CD14-positive monocyte (primary cell): ENCODE results near the gene GLYATL1. TPM values are rescaled to one million over a fixed set of nuclear protein-coding genes. Genes with fewer than 3 reads are reported as not detected.

Experiments used
- DNase-seq, 3 donors: peaks; one replicate each; pipeline ENCODE4 v3.0.0-alpha.2; 2011 to 2022
- H2AFZ ChIP-seq: 2 replicates; pipeline ENCODE4 v1.6.0; 2012; ENCODE audit warnings: mild to moderate bottlenecking, low read depth, low read length, inconsistent platforms; ENCODE audit not compliant: insufficient read depth, poor library complexity, severe bottlenecking
- H3K27ac ChIP-seq, 2 donors: 1 replicate in 1 of 2; 2 replicates in 1 of 2; pipeline ENCODE4 v1.5.1; 2012 to 2013; ENCODE audit warnings: low read length in 2 of 2, control low read depth in 1 of 2, inconsistent platforms in 1 of 2, low read depth in 1 of 2, mild to moderate bottlenecking in 1 of 2
- H3K27me3 ChIP-seq, 2 donors: one replicate each; pipeline versions ENCODE4 v1.6.0 to v1.6.1; 2011 to 2013; ENCODE audit warnings: low read length in 2 of 2; ENCODE audit not compliant: control insufficient read depth in 2 of 2, insufficient read depth in 2 of 2
- H3K36me3 ChIP-seq, 2 donors: replicated peaks in 1 of 2; 1 replicate in 1 of 2; 2 replicates in 1 of 2; pipeline versions ENCODE4 v1.5.1 to v1.6.1; 2012 to 2013; ENCODE audit warnings: low read length in 2 of 2, control low read depth in 1 of 2, inconsistent platforms in 1 of 2, mild to moderate bottlenecking in 1 of 2; ENCODE audit not compliant: insufficient read depth in 2 of 2, control insufficient read depth in 1 of 2
- H3K4me1 ChIP-seq, 2 donors: 1 replicate in 1 of 2; 2 replicates in 1 of 2; pipeline versions ENCODE4 v1.5.1 to v1.6.1; 2012 to 2013; ENCODE audit warnings: low read length in 2 of 2, control low read depth in 1 of 2, inconsistent platforms in 1 of 2, mild to moderate bottlenecking in 1 of 2, moderate library complexity in 1 of 2; ENCODE audit not compliant: insufficient read depth in 2 of 2, control insufficient read depth in 1 of 2
- H3K4me2 ChIP-seq: replicated peaks from 2 replicates; pipeline ENCODE3; 2012; ENCODE audit warnings: low read length, moderate library complexity, mild to moderate bottlenecking; ENCODE audit not compliant: poor library complexity, severe bottlenecking; ENCODE audit errors: extremely low read depth
- H3K4me3 ChIP-seq, 3 experiments: fragments of 200-600 bp in 1 of 3; sonication (generic) in 1 of 3; replicated peaks in 1 of 3; 1 replicate in 2 of 3; 2 replicates in 1 of 3; pipeline ENCODE4 v1.5.1; 2011 to 2013; ENCODE audit warnings: low read length in 3 of 3, mild to moderate bottlenecking in 3 of 3, control low read depth in 2 of 3, low read depth in 2 of 3, inconsistent platforms in 1 of 3, moderate library complexity in 1 of 3
- H3K79me2 ChIP-seq: 2 replicates; pipeline ENCODE4 v1.6.0; 2012; ENCODE audit warnings: mild to moderate bottlenecking, control low read depth, inconsistent platforms, low read length, moderate library complexity; ENCODE audit not compliant: insufficient read depth
- H3K9ac ChIP-seq: 2 replicates; pipeline ENCODE4 v1.6.0; 2017; ENCODE audit warnings: low read length, mild to moderate bottlenecking; ENCODE audit not compliant: insufficient read depth, poor library complexity, severe bottlenecking
- H3K9me3 ChIP-seq, 2 donors: replicated peaks in 1 of 2; 1 replicate in 1 of 2; 2 replicates in 1 of 2; pipeline versions ENCODE4 v1.5.1 to v1.6.1; 2012 to 2013; ENCODE audit warnings: low read length in 2 of 2, control low read depth in 1 of 2; ENCODE audit not compliant: control insufficient read depth in 1 of 2, insufficient read depth in 1 of 2
- H4K20me1 ChIP-seq: 2 replicates; pipeline ENCODE4 v1.6.0; 2012; ENCODE audit warnings: mild to moderate bottlenecking, low read length, control low read depth, moderate library complexity; ENCODE audit not compliant: insufficient read depth
- H3K27ac Mint-ChIP-seq, 7 donors: one replicate each; pipeline ENCODE4 v1.8.0; 2020; ENCODE audit warnings: mild to moderate bottlenecking in 7 of 7, mixed read lengths in 7 of 7, moderate library complexity in 6 of 7, inconsistent platforms in 2 of 7
- H3K27me3 Mint-ChIP-seq, 3 donors: one replicate each; pipeline ENCODE4 v1.8.0; 2021 to 2022; ENCODE audit warnings: low read depth in 3 of 3, mild to moderate bottlenecking in 3 of 3, mixed read lengths in 3 of 3, moderate library complexity in 3 of 3, inconsistent platforms in 1 of 3
- H3K36me3 Mint-ChIP-seq, 2 donors: one replicate each; pipeline ENCODE4 v1.8.0; 2020; ENCODE audit warnings: mixed read lengths in 2 of 2, inconsistent platforms in 1 of 2, mild to moderate bottlenecking in 1 of 2
- H3K4me1 Mint-ChIP-seq: one replicate; pipeline ENCODE4 v1.8.0; 2020; ENCODE audit warnings: mild to moderate bottlenecking, mixed read lengths
- H3K4me3 Mint-ChIP-seq, 2 donors: one replicate each; pipeline ENCODE4 v1.8.0; 2020; ENCODE audit warnings: mild to moderate bottlenecking in 2 of 2, mixed read lengths in 2 of 2, moderate library complexity in 1 of 2
- H3K9me3 Mint-ChIP-seq, 7 donors: one replicate each; pipeline ENCODE4 v1.8.0; 2020 to 2022; ENCODE audit warnings: mixed read lengths in 7 of 7, mild to moderate bottlenecking in 6 of 7, moderate library complexity in 6 of 7, inconsistent platforms in 2 of 7
- WGBS: methylation state at CpG from one replicate; pipeline ENCODE4 v1.1.5; 2013; ENCODE audit warnings: missing lambda C conversion rate; ENCODE audit not compliant: insufficient coverage; 5-methylcytosine and 5-hydroxymethylcytosine counted together
- intact Hi-C, 2 donors: fragments of 100-400 bp; cut with micrococcal nuclease; formaldehyde crosslinking; loops; one replicate each; pipeline versions ENCODE4 v1.15.0 to v1.15.1; 2023
- polyA plus RNA-seq, 3 donors: library from polyadenylated mRNA; depleted of rRNA in 1 of 3; unstranded in 2 of 3; stranded (reverse) in 1 of 3; fragments of 300-500 nt in 2 of 3; fragments of >200 nt in 1 of 3; fragmentation: Illumina TruSeq in 2 of 3; gene quantifications; 1 replicate in 2 of 3; 2 replicates in 1 of 3; pipeline ENCODE4 v1.2.3, GENCODE V29; 2012 to 2021
- TF ChIP-seq, protein P1 (sequence below): fragments of 200-600 bp; IDR thresholded peaks from one replicate; pipeline ENCODE4 v1.8.0; 2022; ENCODE audit warnings: antibody characterized with exemption, mild to moderate bottlenecking

GLYATL1 gene
- polyA plus RNA-seq, 3 donors, result not detected

DNA sequence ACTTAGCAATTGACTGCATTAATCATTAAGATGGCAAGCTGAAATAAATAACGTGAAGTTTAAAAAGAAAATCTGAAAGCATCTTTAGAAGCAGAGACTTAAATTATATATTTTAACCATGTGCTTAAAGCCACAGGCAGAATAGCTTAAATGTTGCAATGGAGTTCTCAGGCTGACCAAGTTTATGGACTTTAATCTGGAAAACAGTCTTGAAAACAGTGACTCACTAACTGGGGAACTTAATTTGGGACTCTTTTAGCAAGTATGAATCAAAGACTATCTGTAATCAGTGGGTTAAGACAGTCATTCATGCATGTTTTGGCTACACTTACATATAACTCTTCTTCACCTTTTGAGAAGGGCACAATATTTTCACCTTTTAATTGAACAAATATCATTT lies 12.6 kb upstream of the GLYATL1 start:
- Histone ChIP-seq H4K20me1 (no peaks in the 10 kb centered on the region), H3K4me3 (no peak overlapping the region), H3K79me2 (no peaks in the 10 kb centered on the region), H3K27ac (no peak overlapping the region), H3K9ac (no peak overlapping the region), H3K27me3 (peaks cover 0 to 9% of the 10 kb centered on the region in 2 donors), H3K4me2 (no peak overlapping the region), H3K36me3 (no peaks in the 10 kb centered on the region), H3K9me3 (no peaks in the 10 kb centered on the region), H2AFZ (no peak overlapping the region), H3K4me1 (peaks cover 5 to 10% of the 10 kb centered on the region in 2 donors)
- Mint-ChIP-seq H3K36me3 (no peaks in the 10 kb centered on the region), H3K4me3 (no peak overlapping the region), H3K4me1 (peaks cover 21% of the 10 kb centered on the region), H3K27me3 (peaks cover 9 to 16% (median 11%) of the 10 kb centered on the region in 3 donors), H3K9me3 (no peaks in the 10 kb centered on the region), H3K27ac (no peak overlapping the region)
- no CpG with 5 or more reads among the region's 1 CpG for WGBS
- no peak for DNase-seq
- intact Hi-C loops, result no loop called here
- TF ChIP-seq, protein P1, sequence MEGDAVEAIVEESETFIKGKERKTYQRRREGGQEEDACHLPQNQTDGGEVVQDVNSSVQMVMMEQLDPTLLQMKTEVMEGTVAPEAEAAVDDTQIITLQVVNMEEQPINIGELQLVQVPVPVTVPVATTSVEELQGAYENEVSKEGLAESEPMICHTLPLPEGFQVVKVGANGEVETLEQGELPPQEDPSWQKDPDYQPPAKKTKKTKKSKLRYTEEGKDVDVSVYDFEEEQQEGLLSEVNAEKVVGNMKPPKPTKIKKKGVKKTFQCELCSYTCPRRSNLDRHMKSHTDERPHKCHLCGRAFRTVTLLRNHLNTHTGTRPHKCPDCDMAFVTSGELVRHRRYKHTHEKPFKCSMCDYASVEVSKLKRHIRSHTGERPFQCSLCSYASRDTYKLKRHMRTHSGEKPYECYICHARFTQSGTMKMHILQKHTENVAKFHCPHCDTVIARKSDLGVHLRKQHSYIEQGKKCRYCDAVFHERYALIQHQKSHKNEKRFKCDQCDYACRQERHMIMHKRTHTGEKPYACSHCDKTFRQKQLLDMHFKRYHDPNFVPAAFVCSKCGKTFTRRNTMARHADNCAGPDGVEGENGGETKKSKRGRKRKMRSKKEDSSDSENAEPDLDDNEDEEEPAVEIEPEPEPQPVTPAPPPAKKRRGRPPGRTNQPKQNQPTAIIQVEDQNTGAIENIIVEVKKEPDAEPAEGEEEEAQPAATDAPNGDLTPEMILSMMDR, result no peak

DNA sequence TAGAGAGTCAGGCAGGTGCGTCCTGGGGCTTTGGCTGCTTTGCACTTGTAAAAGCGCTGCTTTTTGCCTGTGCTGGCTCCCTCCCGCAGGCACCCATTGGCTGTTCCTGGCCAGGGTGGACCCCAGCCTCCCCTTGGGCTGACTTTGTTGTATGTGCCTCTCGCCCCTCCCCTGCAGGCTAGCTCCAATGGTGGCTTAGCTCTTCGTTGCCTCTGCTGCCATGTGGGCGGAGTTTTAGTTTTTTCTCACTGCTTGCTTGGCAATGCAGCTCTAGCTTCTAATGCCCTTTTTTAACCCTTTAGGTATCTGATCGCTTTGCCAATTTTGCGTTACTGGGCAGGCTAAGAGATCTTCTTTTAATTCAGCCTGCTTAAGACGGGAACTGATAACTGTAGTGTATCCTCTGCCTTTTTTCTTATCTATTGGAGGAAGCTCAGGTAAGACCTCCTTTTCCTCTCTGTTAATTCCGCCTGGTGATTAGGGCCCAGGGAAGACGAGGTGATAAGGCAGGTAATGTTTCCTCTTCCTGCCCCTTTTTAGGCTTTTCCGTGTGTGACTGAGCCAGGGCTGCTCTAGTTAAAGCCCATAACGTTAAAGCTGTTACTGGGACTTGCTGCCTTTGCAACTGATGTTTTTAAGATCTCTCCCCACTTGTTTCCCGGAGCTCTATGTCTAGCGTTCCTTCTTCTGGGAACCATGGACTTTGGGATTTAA lies 11.7 kb upstream of the GLYATL1 start:
- WGBS, result 12% methylated on average over 11 of the region's 15 CpGs
- no peaks in the 10 kb centered on the region for H3K36me3 Mint-ChIP-seq
- TF ChIP-seq, protein P1, result no peak
- Histone ChIP-seq H3K36me3 (no peaks in the 10 kb centered on the region), H4K20me1 (no peaks in the 10 kb centered on the region), H3K79me2 (no peaks in the 10 kb centered on the region), H3K4me1 (peaks cover 5 to 10% of the 10 kb centered on the region in 2 donors), H3K27ac (no peak overlapping the region), H2AFZ (peak overlapping the region; percentile 41), H3K9me3 (no peaks in the 10 kb centered on the region), H3K4me3 (no peak overlapping the region), H3K4me2 (no peak overlapping the region), H3K9ac (no peak overlapping the region), H3K27me3 (peaks cover 0 to 9% of the 10 kb centered on the region in 2 donors)
- peaks cover 9 to 16% (median 9%) of the 10 kb centered on the region in 3 donors for H3K27me3 Mint-ChIP-seq
- intact Hi-C loops, result no loop called here
- H3K4me3 Mint-ChIP-seq, result peak overlapping the region in 1 of 2 donors; percentile 44
- DNase-seq, result no peak
- no peaks in the 10 kb centered on the region for H3K9me3 Mint-ChIP-seq
- H3K27ac Mint-ChIP-seq, result no peak overlapping the region
- H3K4me1 Mint-ChIP-seq, result peaks cover 21% of the 10 kb centered on the region
